OCI-LY1 (cell line): ENCODE results near the gene CHD5.

Experiments
- EZH2 ChIP-seq: fragments of 200-600 bp; sonication (generic), shearing (Covaris generic); IDR thresholded peaks from 2 replicates; pipeline ENCODE4 v1.8.0; 2017; ENCODE audit warnings: borderline replicate concordance, mixed run types, mild to moderate bottlenecking, antibody characterized with exemption, low read length, moderate library complexity, mixed read lengths
- TF ChIP-seq, protein P1 (sequence below): fragments of 200-600 bp; sonication (generic), shearing (Covaris generic); IDR thresholded peaks from 2 replicates; pipeline ENCODE4 v1.5.1; 2017; ENCODE audit warnings: mild to moderate bottlenecking, antibody characterized with exemption, low read length, moderate library complexity, mixed read lengths

DNA sequence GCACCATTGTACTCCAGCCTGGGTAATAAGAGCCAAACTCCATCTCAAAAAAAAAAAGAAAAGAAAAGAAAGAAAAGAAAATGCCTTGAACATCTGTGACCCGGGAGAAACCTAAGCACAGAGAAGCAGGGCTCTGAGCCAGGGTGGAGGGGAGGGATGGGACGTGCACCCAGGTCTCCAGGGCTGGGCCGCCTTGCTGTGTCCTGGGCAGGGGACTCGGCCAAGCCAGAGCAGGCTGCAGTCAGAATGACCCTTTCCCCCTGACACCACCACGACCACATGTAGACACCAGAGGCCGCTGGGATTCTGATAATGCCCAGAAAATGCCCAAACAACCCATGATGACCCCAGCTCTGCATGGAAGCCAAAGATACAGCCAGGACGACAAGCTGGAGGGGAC, 17.8 kb downstream of the CHD5 start:
- TF ChIP-seq, protein P1, sequence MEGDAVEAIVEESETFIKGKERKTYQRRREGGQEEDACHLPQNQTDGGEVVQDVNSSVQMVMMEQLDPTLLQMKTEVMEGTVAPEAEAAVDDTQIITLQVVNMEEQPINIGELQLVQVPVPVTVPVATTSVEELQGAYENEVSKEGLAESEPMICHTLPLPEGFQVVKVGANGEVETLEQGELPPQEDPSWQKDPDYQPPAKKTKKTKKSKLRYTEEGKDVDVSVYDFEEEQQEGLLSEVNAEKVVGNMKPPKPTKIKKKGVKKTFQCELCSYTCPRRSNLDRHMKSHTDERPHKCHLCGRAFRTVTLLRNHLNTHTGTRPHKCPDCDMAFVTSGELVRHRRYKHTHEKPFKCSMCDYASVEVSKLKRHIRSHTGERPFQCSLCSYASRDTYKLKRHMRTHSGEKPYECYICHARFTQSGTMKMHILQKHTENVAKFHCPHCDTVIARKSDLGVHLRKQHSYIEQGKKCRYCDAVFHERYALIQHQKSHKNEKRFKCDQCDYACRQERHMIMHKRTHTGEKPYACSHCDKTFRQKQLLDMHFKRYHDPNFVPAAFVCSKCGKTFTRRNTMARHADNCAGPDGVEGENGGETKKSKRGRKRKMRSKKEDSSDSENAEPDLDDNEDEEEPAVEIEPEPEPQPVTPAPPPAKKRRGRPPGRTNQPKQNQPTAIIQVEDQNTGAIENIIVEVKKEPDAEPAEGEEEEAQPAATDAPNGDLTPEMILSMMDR = no peak
- no peak for TF ChIP-seq EZH2
